Astrocyte of the spinal cord (primary cell): ENCODE measurements around the gene EPHA2.

ENCODE experiments used
- DNase-seq: peaks from one replicate; pipeline ENCODE4 v3.0.0; 2011; ENCODE audit warnings: low read depth, low spot score
- H3K4me3 ChIP-seq: 2 replicates; pipeline ENCODE4 v1.5.1; 2011; ENCODE audit warnings: low read depth, mild to moderate bottlenecking, low read length, moderate library complexity
- in situ Hi-C: cut with HindIII; loops from 2 replicates; pipeline ENCODE4 v1.10.0; 2017; ENCODE audit warnings: low sequenced_read_pairs
- TF ChIP-seq, protein P1 (sequence below): IDR thresholded peaks from 2 replicates; pipeline ENCODE4 v1.5.1; 2012; ENCODE audit warnings: low read depth, mild to moderate bottlenecking, low read length, inconsistent platforms

Gene EPHA2

DNA sequence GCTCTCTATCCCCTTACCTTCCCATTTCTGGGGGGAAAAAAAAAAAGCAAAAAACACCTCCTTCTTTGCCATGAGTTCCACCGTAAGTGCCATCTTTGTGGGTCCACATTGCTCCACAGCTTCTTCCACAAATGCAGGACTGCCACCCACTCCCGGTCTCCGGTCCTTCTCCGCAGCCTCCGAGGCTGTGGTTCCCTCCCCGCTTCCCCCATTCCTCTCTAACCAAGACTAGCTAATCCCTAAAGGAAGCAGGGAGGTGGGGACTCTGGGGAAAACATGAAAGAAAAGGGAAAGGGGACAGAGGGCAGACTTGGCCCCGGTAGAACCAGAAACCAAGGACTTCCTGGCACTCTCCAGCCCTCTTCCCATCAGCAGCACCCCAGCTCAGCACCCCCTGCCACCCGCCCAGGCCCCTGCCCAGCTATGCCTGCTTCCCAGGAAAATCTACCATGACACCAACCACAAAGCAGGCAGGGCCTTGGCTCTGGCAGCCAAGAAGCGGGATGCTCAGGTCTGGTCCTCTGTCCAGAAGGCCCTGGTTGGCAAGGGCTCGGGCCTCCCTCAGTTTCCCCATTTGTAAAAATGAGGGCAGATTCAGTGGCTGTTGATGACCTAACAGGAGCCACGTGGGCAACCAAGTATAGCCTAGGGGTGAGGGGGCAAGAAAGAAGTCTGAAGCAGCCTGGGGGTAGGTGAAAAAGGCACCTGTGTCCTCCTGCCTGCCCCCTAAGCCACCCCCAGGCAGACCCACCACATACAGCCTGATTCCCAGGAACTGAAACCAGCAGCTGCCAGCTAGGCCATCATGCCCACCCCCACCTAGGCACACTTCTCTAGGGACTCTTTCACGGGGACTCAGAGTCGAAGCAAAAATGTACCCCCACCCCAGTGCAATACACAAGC lies 2.5 kb downstream of the EPHA2 start:
- no peak for DNase-seq
- in situ Hi-C loops: no loop called here
- TF ChIP-seq, protein P1, sequence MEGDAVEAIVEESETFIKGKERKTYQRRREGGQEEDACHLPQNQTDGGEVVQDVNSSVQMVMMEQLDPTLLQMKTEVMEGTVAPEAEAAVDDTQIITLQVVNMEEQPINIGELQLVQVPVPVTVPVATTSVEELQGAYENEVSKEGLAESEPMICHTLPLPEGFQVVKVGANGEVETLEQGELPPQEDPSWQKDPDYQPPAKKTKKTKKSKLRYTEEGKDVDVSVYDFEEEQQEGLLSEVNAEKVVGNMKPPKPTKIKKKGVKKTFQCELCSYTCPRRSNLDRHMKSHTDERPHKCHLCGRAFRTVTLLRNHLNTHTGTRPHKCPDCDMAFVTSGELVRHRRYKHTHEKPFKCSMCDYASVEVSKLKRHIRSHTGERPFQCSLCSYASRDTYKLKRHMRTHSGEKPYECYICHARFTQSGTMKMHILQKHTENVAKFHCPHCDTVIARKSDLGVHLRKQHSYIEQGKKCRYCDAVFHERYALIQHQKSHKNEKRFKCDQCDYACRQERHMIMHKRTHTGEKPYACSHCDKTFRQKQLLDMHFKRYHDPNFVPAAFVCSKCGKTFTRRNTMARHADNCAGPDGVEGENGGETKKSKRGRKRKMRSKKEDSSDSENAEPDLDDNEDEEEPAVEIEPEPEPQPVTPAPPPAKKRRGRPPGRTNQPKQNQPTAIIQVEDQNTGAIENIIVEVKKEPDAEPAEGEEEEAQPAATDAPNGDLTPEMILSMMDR: no peak
- H3K4me3 ChIP-seq: peak overlapping the region; percentile 90

DNA sequence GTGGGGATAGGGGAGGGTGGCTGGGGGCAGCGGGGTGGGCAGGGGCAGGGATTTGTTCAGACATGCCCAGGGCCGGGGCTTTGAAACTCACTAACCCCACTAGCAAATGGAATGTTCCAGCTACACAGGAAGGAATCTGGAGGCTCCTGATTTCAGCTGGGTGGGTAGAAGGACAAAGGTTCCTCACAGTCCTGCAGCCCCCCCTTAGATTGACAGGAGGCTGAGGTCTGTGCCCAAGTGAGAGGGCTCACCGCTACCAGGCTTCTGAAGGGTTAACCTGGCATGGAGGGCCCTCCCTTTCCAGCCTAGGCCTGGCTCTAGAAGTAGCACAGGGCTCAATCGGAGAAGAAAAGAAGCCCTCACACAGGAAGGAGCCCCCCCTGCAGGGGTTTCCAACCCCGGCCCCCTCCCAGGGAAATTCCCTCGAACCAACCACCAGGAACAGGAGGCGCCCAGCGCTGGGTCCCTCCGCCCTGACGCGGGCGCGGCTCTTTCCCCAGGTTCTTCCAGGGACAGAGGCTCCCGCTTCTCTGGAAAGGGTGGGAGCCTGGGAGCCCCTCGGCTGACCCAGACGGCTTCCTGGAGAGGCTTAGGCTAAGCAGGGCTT lies 3.3 kb downstream of the EPHA2 start:
- peak overlapping the region; percentile 90 for H3K4me3 ChIP-seq
- in situ Hi-C loops: no loop called here
- TF ChIP-seq, protein P1: no peak
- no peak for DNase-seq

DNA sequence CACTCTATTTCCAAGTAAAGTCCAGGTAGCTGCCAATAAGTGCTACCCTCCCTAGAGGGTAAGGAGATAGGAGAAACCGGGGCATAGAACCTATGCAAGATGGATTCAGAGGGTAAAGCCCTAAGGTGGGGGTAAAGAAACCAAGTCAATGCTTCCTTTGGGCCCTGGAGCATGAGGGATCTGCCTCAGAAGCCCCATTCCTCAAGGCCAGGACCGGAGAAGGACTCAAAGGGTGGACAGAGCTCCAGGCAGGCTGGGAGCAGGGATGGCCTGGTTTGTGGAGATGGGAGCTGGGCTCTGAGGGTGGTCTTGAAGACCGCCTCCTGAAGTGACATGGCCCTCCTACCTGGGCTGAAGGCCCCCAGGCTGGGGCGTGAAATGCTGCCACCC lies 3.9 kb downstream of the EPHA2 start:
- DNase-seq: no peak
- H3K4me3 ChIP-seq: peak overlapping the region; percentile 5
- TF ChIP-seq, protein P1: no peak
- in situ Hi-C loops: no loop called here

DNA sequence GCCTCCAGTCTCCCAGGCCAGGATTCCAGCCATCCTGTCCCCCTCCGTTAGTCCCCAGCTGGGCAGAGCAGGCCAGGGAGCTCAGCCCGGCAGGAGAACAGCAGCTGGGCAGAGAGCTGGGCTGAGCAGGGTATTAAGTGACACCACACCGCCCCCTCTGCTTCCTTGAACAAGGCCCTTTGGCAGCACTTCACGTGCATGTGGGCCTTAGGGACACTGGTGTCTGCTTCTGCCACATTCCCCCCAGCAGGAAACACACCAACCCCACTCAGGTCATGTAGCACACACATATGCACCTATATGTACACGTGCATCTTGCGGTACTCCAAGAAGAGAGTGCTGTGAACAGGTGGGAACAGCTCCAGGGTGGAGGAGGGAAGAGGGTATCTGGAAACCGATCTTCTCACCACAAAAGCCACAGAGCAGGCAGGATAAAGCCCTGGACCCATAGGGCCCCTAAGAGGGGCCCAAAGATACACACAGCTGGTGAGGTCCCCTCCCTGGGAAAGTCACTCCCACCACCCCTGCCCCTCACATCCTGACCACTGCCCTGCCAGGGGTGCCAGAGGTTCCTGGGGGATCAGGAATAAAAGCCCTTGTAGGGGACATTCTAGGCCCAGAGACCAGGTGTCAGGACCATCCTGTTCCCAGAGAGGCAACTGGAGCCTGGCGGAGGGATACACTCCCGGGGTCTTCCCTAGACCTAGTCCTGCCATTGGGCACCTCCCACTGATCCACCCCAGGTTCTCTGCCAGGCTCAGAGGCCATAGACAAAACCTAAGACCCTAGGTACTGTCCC lies 4.5 kb downstream of the EPHA2 start:
- H3K4me3 ChIP-seq: no peak overlapping the region
- peak; percentile 56 for DNase-seq
- TF ChIP-seq, protein P1: no peak
- in situ Hi-C loops: no loop called here

DNA sequence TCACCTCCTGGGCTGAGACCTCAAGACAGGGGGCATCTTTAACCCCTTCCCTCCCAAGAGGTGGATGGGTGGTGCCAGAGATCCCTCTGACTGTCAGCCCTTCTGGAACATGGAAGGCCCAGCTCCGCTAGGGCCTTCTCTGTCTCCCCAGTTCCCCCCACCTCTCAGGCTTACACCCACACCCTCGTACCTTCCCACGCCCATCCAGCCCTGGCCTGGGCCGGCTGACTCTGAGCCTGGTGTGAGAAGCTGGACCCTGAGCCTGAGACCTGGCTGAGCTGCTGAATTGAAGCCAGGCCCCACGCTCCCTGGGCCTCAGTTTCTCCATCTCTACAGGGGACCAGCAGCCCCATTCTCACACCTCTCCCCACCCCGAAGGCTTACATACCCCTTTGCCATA lies 5.4 kb downstream of the EPHA2 start:
- in situ Hi-C loops: no loop called here
- TF ChIP-seq, protein P1: no peak
- no peak overlapping the region for H3K4me3 ChIP-seq
- DNase-seq: no peak

DNA sequence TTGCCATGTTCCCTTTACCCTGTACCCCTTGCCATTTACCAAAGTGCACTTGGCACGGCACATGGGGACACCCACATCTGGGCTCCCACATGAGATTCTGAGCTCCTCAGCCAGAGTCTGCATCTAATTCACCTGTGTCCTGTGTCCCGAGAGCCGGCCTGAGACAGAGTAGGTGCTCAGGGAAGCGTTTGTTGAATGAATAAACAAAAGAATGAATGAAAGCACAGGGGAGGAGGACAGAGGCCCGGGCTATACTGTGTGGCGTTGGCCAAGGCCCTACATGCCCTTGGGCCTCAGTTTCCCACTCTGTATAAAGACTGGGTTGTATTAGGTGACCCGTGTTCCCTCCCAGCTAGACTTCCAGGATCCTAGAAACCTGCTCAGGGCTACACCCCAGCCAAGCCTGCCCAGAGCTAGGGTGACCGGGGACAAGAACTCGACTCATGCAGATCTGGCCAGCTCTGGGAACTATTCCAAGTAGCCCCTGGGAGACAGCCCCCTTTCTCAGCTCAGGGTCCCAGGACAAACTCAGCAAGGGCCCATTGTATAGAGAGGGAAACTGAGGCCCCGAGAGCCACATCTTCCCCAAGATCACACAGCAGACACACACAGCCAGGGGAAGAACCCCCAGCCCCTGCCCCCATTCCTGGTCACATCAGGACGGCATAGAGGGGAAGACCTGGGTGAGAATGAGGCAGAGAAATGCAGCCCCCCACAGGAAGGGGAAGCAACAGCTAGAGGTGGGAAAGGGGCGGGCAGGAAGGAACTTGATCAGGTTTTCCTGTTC lies 6.0 kb downstream of the EPHA2 start:
- TF ChIP-seq, protein P1: no peak
- H3K4me3 ChIP-seq: no peak overlapping the region
- in situ Hi-C loops: no loop called here
- no peak for DNase-seq
